ENCODE results near the gene NTM. TPM values are rescaled to one million over a fixed set of nuclear protein-coding genes. Genes with fewer than 3 reads are reported as not detected.

The NTM gene
- total RNA-seq, 1 experiment from 2014 or later, result not detected

- Histone ChIP-seq H3K9me3 (ENCODE audit: control insufficient read depth in 1 of 2, insufficient read depth in 1 of 2, low read depth in 1 of 2, low read length in 2 of 2) (peaks cover 5 to 13% of the 10 kb centered on the region in 2 experiments; a peak in 3 of 4 replicates), H3K27ac (ENCODE audit: low read depth, low read length) (no peak overlapping the region), H3K9ac (ENCODE audit: low read length) (no peak overlapping the region), H3K36me3 (ENCODE audit: control insufficient read depth in 1 of 2, insufficient read depth in 2 of 2, low read length in 2 of 2) (no peaks in the 10 kb centered on the region), H3K27me3 (ENCODE audit: insufficient read depth, low read length) (no peaks in the 10 kb centered on the region), H2AFZ (ENCODE audit: low read depth, low read length, poor library complexity, severe bottlenecking) (no peak overlapping the region), H3K4me1 (ENCODE audit: control insufficient read depth in 1 of 2, insufficient read depth in 2 of 2, low read length in 2 of 2) (no peaks in the 10 kb centered on the region), H4K20me1 (ENCODE audit: insufficient read depth) (no peaks in the 10 kb centered on the region), H3K4me2 (ENCODE audit: low read length) (no peak overlapping the region), H3K9me2 (ENCODE audit: insufficient read depth) (no peaks in the 10 kb centered on the region), H3K79me2 (ENCODE audit: insufficient read depth, low read length) (no peaks in the 10 kb centered on the region), H3K4me3 (replicated peaks in 1 of 2; ENCODE audit: low read depth in 1 of 2, low read length in 2 of 2) (no peak overlapping the region)
- TF ChIP-seq RAD21 (IDR thresholded peaks at IDR 0.05; ENCODE audit: low read depth), result no peak
- no peak for TF ChIP-seq ATF3 (IDR thresholded peaks at IDR 0.05)
- TF ChIP-seq SIN3A (IDR thresholded peaks at IDR 0.05; ENCODE audit: low read depth), result no peak
- no peak for TF ChIP-seq CBX3 (IDR thresholded peaks at IDR 0.05; ENCODE audit: low read depth)
- TF ChIP-seq ZFX (IDR thresholded peaks at IDR 0.05), result no peak
- ChIA-PET CTCF (no interaction called here), RAD21 (ENCODE audit: low non-redundant PET in 1 of 2, low total read pairs in 2 of 2, uncharacterized antibody in 2 of 2, unreplicated experiment in 2 of 2) (no interaction called here), POLR2A (no interaction called here)
- ATAC-seq (no peak), DNase-seq (ENCODE audit: low read depth, low spot score) (no peak)
- intact Hi-C loops (cut with micrococcal nuclease), result no loop called here
- BruUV-seq (replicated peaks), result no TSS peak
Measured at GRCh38 chr11:131822506-131822905, 452.1 kb downstream of the NTM start.

GRCh38 chr11:131823772-131824171, 453.4 kb downstream of the NTM start:
- no peak for ATAC-seq
- no peaks in the 10 kb centered on the region for H3K36me3 ChIP-seq (ENCODE audit: control insufficient read depth in 1 of 2, insufficient read depth in 2 of 2, low read length in 2 of 2)
- TF ChIP-seq EZH2 (IDR thresholded peaks at IDR 0.05) (no peak), TCF7L2 (IDR thresholded peaks at IDR 0.05; ENCODE audit: borderline replicate concordance, extremely low read depth, insufficient read depth, insufficient read length) (no peak), JUND (IDR thresholded peaks at IDR 0.05) (no peak), ZFX (IDR thresholded peaks at IDR 0.05) (no peak), POLR2AphosphoS5 (IDR thresholded peaks at IDR 0.05; ENCODE audit: low read depth, low read length) (no peak), SIN3A (IDR thresholded peaks at IDR 0.05; ENCODE audit: low read depth) (no peak), CEBPB (IDR thresholded peaks at IDR 0.05; ENCODE audit: low read depth) (no peak), FOSL1 (IDR thresholded peaks at IDR 0.05; ENCODE audit: low read depth) (no peak), EGR1 (IDR thresholded peaks at IDR 0.05; ENCODE audit: low read depth) (no peak)
- H3K9ac ChIP-seq (ENCODE audit: low read length), result no peak overlapping the region
- DNase-seq (ENCODE audit: low read depth, low spot score), result no peak
- no peak overlapping the region for H3K4me2 ChIP-seq (ENCODE audit: low read length)
- RAD21 ChIA-PET (ENCODE audit: low non-redundant PET in 1 of 2, low total read pairs in 2 of 2, uncharacterized antibody in 2 of 2, unreplicated experiment in 2 of 2), result no interaction called here
- POLR2A ChIA-PET, result no interaction called here
- peaks cover 0 to 17% of the 10 kb centered on the region in 2 experiments; a peak in 3 of 4 replicates for H3K9me3 ChIP-seq (ENCODE audit: control insufficient read depth in 1 of 2, insufficient read depth in 1 of 2, low read depth in 1 of 2, low read length in 2 of 2)
- no peaks in the 10 kb centered on the region for H3K4me1 ChIP-seq (ENCODE audit: control insufficient read depth in 1 of 2, insufficient read depth in 2 of 2, low read length in 2 of 2)
- CTCF ChIA-PET, result no interaction called here
- no peaks in the 10 kb centered on the region for H3K79me2 ChIP-seq (ENCODE audit: insufficient read depth, low read length)
- H3K27me3 ChIP-seq (ENCODE audit: insufficient read depth, low read length), result no peaks in the 10 kb centered on the region
- no peaks in the 10 kb centered on the region for H3K9me2 ChIP-seq (ENCODE audit: insufficient read depth)
- BruUV-seq (replicated peaks), result no TSS peak
- no peak overlapping the region for H2AFZ ChIP-seq (ENCODE audit: low read depth, low read length, poor library complexity, severe bottlenecking)
- intact Hi-C loops (cut with micrococcal nuclease), result no loop called here
- H3K4me3 ChIP-seq (replicated peaks in 1 of 2; ENCODE audit: low read depth in 1 of 2, low read length in 2 of 2), result no peak overlapping the region
- no peak overlapping the region for H3K27ac ChIP-seq (ENCODE audit: low read depth, low read length)
- H4K20me1 ChIP-seq (ENCODE audit: insufficient read depth), result no peaks in the 10 kb centered on the region

Data from HCT116 (cell line).